Activated CD8-positive, alpha-beta memory T cell treated with anti-CD3 and anti-CD28 coated beads, Interleukin-2, amount 50 U/mL, for 48 hours (primary cell): Measurements from ENCODE around the gene CD300LB.
A peak's percentile ranks its signal among the peaks of the same experiment; 100 is the strongest.
"Not testable (repeated sequence)": the region's sequence is repeated elsewhere in the genome, so short reads cannot be mapped to it uniquely, and the experiment has no call there.

ENCODE experiments used
- DNase-seq: peaks from one replicate; pipeline ENCODE4 v3.0.0-alpha.2; 2020

The CD300LB gene

DNA sequence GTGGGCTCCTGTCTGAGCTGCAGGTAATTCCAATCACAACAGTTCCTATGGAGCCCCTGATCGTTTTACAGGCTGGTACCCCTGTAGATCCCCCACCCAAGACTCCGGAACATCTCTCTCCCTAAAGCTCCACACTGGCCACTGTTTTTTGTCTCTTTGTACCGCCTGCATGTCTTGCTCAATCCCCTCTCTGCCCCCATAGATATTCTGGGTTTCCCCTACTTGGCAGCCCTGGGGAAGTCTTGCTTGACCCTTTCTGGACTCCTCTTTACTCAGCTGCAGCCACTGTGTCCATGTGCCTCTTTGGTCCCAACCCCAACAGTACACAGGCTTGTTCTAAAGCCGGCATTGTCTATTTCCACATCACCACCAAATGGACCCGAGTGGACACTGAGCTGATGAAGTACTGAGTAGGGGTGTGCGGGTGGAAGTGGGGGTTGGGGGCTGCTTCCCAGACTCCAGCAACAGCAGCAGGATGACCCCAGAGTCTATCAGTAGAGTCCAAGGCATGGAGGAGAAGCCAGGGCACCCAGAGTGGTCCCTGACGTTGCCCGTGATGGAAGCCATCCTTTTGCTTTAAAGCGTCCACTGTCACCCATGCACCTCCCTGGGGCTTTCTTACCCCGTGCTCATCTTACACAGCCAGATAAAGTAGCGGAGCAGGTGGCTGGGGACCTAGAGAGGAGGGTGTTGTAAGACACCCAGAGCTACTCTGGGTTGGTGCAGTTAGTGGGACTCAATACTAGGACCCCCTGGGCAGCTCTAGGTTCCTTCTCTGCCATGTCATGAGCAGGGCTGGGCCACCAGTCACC lies 6.4 kb downstream of the CD300LB start:
- peak; percentile 35 for DNase-seq

DNA sequence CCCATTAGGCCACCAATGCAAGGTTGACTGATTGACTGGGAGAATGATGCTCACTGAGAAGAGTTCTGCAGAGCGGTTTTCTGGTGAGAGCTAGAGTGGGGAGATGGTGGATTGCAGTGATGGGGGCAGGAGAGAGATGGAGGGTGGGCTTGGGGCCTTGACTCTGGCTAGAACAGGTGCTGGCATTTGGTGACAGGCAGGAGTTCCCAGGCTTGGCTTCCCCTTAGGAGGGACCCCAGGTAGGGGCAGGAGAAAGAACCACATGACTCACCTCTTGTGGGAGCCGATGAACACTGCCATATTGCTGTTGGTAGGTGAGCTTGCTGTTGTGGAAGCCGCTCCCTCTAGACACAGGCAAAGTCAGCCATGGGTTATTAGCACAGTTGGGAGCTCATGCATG lies 8.0 kb downstream of the CD300LB start:
- DNase-seq = peak; percentile 33

GRCh38 chr17:74522381-74523105 lies 8.7 kb downstream of the CD300LB start:
- DNase-seq = peak; percentile 36

DNA sequence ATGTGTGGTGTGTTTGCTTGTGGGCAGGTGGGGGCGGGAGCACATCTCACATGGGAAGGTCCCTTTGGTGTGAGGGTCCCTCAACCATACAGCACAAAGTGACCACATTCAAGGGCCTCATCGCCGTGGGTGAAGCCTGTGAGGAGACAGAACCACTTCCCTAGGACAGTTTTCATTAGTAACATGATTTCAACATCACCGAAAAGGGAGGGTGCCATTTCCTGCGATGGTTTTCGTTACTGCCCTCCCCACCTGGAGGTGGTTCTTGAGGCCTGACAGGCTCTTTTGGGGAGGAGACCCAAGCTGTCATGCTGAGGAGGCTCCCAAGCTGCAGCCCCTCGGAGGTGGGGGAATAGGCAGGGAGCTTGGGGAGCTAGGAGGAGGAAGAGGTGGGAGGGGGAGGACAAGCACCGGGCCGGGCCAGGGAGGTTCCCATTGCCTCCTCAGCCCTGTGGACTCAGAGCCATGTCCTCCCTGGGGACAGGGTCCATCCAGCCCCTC lies 9.5 kb downstream of the CD300LB start:
- DNase-seq = no peak

GRCh38 chr17:74520790-74521480 lies 10.3 kb downstream of the CD300LB start:
- DNase-seq = no peak

DNA sequence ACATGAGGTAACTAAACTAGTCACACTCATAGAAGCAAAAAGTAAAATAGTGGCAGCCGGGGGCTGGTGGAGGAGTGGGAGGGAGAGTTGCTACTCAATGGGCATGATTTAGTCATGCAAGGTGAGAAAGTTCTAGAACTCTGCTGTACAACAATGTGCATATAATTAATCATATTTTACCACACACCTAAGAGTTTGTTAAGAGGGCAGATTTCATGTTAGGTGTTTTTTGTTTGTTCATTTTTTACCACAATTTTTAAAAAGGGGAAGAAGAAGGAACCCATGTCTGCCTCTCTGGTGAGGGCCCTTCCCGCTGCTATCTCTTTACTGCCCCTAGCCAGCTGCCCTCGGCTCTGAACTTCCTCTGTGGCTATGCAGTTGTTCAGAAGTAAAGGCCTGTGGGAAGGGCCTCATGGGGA lies 11.2 kb downstream of the CD300LB start:
- DNase-seq = no peak

DNA sequence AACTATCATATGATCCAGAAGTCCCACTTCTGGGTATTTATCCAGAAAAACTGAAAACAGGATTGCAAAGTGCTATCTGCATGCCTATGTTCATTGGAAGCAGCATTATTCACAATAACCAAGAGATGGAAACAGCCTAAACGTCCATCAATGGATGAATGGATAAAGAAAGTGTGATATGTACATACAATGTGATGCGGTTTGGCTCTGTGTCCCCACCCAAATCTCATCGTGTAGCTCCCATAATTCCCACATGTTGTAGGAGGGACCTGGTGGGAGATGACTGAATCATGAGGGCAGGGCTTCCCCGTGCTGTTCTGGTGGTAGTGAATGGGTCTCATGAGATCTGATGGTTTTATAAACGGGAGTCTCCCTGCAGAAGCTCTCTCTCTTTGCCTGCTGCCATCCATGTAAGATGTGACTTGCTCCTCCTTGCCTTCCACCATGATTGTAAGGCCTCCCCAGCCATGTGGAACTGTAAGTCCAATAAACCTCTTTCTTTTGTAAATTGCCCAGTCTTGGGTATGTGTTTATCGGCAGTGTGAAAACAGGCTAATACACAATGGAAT lies 12.8 kb downstream of the CD300LB start:
- not testable (repeated sequence) for DNase-seq

GRCh38 chr17:74516561-74517328 lies 14.5 kb downstream of the CD300LB start:
- no peak for DNase-seq

DNA sequence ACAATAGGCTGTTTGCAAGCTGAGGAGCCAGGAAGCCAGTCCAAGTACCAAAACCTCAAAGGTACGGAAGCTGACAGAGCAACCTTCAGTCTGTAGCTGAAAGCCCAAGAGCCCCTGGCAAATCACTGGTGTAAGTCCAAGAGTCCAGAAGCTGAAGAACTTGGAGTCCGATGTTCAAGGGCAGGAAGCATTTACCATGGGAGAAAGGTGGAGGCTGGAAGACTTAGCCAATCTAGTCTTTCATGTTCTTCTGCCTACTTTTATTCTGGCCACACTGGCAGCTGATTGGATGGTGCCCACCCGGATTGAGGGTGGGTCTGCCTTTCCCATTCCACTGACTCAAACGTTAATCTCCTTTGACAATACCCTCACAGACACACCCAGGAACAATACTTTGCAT lies 15.3 kb downstream of the CD300LB start:
- no peak for DNase-seq

DNA sequence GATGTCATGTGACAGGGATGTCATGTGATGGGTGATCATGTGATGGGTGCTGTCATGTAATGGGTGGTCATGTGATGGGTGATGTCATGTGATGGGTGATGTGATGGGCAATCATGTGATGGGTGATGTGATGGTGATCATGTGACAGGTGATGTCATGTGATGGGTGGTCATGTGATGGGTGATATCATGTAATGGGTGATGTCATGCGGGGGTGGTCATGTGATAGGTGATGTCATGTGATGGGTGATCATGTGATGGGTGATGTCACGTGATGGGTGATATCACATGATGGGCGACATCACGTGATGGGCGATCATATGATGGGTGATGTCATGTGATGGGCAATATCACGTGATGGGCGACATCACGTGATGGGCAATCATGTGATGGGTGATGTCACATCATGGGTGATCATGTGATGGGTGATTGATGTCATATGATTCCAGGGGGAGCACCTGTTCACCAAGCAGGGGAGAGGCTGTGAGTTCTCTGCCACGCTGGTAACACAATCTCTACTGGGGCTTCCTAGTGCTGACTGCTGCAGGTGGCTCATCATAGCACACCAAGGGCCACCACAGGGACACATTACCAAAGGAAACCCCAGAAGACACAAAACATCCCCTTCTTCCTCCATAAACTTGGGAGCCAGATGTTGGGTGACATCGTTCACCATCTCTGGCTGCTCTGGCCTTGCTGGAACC lies 16.5 kb downstream of the CD300LB start:
- DNase-seq = peak; percentile 75

DNA sequence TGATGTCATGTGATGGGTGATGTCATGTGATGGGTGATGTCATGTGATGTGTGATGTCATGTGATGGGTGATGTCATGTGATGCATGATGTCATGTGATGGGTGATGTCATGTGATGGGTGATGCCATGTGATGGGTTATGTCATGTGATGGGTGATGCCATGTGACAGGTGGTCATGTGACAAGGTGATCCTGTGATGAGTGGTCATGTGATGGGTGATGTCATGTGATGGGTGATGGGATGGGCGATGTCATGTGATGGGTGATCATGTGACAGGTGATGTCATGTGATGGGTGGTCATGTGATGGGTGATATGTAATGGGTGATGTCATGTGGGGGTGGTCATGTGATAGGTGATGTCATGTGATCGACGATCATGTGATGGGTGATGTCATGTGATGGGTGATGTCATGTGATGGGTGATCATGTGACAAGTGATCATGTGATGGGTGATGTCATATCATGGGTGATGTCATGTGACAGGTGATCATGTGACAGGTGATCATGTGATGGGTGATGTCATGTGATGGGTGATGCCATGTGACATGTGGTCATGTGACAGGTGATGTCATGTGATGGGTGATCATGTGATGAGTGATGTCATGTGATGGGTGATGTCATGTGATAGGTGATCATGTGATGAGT lies 17.2 kb downstream of the CD300LB start:
- DNase-seq = peak; percentile 77

GRCh38 chr17:74512624-74513091 lies 18.6 kb downstream of the CD300LB start:
- DNase-seq = peak; percentile 68

DNA sequence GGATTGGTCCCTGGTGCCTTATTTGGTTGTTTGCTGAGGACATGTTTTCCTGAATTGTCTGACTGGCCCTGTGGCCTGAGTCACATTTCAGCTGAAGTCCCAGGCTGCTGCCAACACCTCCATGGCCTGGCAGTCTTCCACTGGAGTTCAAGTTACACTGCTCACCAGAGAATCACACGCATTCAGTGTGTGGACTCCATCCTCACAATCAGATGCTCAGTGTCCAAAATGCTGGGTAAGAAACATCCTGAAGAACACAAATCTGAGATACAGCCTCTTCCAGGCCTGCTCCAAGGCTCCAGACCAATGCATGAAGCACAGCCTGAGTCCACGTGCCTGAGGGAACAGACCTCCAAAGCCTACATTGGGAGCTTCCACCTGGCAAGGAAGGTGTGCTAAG lies 19.2 kb downstream of the CD300LB start:
- no peak for DNase-seq

DNA sequence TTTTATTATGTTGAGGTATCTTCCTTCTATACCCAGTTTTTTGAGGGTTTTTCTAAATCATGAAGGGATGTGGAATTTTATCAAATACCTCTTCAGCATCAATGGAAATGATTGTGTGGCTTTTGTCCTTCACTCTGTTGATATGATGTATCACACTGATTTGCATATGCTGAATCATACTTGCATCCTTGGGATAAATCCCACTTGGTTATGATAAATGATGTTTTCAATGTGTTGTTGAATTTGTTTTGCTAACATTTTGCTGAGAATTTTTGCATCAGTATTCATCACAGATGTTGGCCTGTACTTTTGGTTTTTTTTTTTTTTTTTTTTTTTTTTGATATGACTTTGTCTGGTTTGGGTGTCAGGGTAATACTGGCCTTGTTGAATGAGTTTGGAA lies 23.1 kb downstream of the CD300LB start:
- no peak for DNase-seq

- DNase-seq = not testable (repeated sequence)
These were observed 27.3 kb downstream of the CD300LB start for GRCh38 chr17:74503949-74504348.

DNA sequence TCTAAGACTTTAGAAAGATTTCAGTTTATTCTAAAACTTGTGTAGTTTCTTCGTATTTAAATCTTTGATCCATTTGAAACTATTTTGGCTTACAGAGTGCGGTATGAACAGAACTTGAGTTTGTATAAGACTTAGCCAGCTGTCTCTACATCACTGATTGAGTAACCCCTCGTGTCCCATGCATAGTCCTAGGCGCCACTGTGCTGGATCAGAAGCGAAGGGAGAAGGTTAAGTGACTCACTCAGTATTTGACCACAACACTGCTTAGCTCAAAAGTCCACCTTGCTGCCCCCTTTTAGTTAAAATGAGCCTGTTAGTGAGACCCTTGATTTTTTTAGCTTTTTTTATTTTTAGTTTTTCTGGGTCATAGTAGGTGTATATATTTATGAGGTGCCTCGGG lies 28.4 kb downstream of the CD300LB start:
- no peak for DNase-seq

DNA sequence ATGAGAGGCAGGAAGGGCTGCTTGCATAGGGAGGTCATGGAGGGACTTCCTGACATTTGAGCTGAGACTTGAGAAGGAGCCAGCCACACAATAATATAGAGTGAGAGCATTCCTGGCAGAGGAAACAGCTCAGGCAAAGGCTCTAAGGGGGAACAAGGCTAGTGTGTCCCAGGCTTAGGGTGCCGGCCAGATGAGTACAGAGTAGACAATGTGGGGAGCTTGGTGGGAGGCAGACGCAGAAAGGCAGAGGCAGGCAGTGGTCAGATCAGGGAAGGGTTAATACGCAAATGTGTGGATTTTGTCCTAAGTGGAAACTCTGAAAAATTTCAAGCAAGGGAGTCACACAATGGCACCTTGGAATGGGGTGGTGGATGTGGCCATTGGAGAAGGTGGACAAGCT lies 31.3 kb downstream of the CD300LB start:
- DNase-seq = peak; percentile 20

DNA sequence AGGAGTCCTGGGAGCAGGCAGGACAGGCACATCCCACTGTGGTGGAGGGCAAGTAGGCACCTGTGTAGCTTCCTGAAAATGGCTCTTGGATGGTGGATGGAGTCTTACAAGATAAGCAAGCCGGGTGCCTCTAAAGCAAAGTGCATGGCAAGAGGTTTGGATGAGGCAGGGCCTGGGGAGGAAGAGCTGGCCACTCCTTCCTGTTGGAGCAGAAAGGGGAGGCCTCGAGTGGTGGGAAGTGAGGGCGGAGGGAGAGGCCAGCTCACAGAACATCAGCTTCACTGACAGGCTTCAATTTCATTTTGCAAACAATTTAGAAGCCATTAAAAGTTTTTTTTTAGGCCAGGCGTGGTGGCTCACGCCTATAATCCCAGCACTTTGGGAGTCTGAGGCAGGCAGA lies 33.8 kb downstream of the CD300LB start:
- DNase-seq = peak; percentile 13

DNA sequence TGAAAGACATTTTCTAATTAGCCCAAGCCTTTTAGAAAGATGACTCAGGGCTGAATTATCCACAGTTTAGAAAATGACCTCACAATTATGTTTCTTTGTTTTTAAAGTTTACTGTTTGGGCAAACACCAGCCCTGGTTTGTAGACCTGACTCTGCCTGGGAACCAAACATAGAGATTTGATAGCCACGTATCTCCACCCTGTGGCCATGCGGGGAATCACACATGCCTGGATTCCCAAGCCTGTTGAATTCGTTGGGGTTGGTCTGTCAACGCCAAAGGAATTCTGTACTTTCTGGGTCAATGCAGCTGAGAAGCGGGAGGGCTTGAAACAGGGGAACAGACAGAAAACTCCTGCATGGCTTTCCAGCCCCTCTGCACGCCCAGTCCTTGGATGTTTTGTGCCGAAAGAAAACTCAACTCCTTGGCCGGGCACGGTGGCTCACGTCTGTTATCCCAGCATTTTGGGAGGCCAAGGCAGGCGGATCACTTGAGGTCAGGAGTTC lies 37.9 kb downstream of the CD300LB start:
- peak; percentile 79 for DNase-seq

DNA sequence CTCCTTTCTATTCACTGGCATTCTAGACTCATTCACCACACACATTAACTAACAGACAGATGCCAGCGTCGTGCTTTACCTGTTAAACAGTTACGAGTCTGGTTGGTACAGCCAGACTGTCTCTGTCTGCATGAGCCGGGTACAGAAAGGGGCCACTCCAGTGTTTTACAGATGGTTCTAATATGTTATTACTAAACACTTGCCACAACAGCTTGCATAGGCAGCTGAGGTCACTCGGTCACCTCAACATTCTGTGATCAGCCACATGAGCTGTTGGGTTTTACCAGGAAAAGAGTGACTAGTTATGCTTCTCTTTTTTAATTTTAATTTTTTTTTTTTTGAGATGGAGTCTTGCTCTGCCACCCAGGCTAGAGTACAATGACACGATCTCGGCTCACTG lies 39.6 kb downstream of the CD300LB start:
- DNase-seq = peak; percentile 39

- peak; percentile 44 for DNase-seq
These were observed 40.6 kb downstream of the CD300LB start for GRCh38 chr17:74490716-74491115.
